Adrenal gland (tissue), 12 donors: ENCODE measurements around the gene MYF6. TPM values are rescaled to one million over a fixed set of nuclear protein-coding genes. Genes with fewer than 3 reads are reported as not detected.

Experiments used
- DNase-seq, 7 donors: peaks; one replicate each; pipeline ENCODE4 v3.0.0-alpha.2; 2019 to 2020
- H3K27ac ChIP-seq, 5 donors: fragments of 200-600 bp; sonication (generic) in 4 of 5; 1 replicate in 3 of 5; 2 replicates in 2 of 5; pipeline versions ENCODE4 v1.5.1 to v1.8.0; 2016 to 2020; ENCODE audit warnings: mild to moderate bottlenecking in 1 of 5
- H3K27me3 ChIP-seq: fragments of 200-600 bp; 2 replicates; pipeline ENCODE4 v1.8.0; 2021
- H3K36me3 ChIP-seq, 2 donors: fragments of 200-600 bp; replicated peaks in 1 of 2; 1 replicate in 1 of 2; 2 replicates in 1 of 2; pipeline versions ENCODE4 v1.5.1 to v1.8.0; 2018 to 2022
- H3K4me1 ChIP-seq, 2 donors: fragments of 200-600 bp; replicated peaks in 1 of 2; 1 replicate in 1 of 2; 2 replicates in 1 of 2; pipeline versions ENCODE4 v1.5.1 to v1.8.0; 2018 to 2021
- H3K4me3 ChIP-seq, 4 donors: fragments of 200-600 bp; sonication (generic) in 3 of 4; one replicate each; pipeline ENCODE4 v1.5.1; 2016 to 2018
- H3K9me3 ChIP-seq, 3 donors: fragments of 200-600 bp; sonication (generic) in 1 of 3; replicated peaks in 1 of 3; 1 replicate in 2 of 3; 2 replicates in 1 of 3; pipeline versions ENCODE4 v1.5.1 to v1.8.0; 2016 to 2021
- CTCF ChIP-seq, 6 experiments: fragments of 450-650 bp in 4 of 6; fragments of 200-600 bp in 2 of 6; sonication (generic) in 1 of 6; IDR thresholded peaks; 1 replicate in 5 of 6; 2 replicates in 1 of 6; pipeline versions ENCODE4 v1.5.1 to v1.8.0; 2016 to 2021; ENCODE audit warnings: antibody characterized with exemption in 6 of 6, mild to moderate bottlenecking in 2 of 6, moderate library complexity in 1 of 6
- POLR2A ChIP-seq, 2 donors: fragments of 450-650 bp; IDR thresholded peaks; one replicate each; pipeline ENCODE4 v1.6.1; 2017; ENCODE audit warnings: antibody characterized with exemption in 2 of 2, mild to moderate bottlenecking in 2 of 2, moderate library complexity in 1 of 2
- WGBS, 4 donors: extraction: QIAGEN DNeasy Blood & Tissue Kit in 2 of 4; methylation state at CpG; one replicate each; pipeline versions ENCODE4 v1.1.5 to v1.1.7; 2013 to 2017; 5-methylcytosine and 5-hydroxymethylcytosine counted together
- intact Hi-C, 2 donors: fragments of 100-400 bp; cut with DNase I; formaldehyde crosslinking; loops; one replicate each; pipeline versions ENCODE4 v1.14.1 to v1.15.0; 2022 to 2023
- polyA plus RNA-seq, 3 donors: library from polyadenylated mRNA; stranded (reverse); fragments of 200-250 nt in 2 of 3; fragments of 350-450 nt in 1 of 3; fragmentation: Illumina TruSeq in 1 of 3; extraction: RNeasy Lipid Tissue Mini Kit (QIAGEN cat#74804) in 1 of 3; gene quantifications; one replicate each; pipeline ENCODE4 v1.2.3, GENCODE V29; 2013 to 2014
- total RNA-seq, 9 donors: library from RNA; depleted of rRNA in 4 of 9; stranded (reverse); fragments of >200 nt in 4 of 9; fragments of 120-200 nt in 1 of 9; fragmentation: NEBNext Ultra II Directional in 1 of 9; extraction: Animal tissue kit (Norgen Biotek cat#: 25700) in 1 of 9; gene quantifications; one replicate each; pipeline versions ENCODE4 v1.1.0 to v1.2.4, GENCODE V29; 2013 to 2023
- donor health status: healthy with polysubstance abuse.
- donor health status: Bipolar disorder and iron deficiency.
- donor health status: DM: yes; HTN: yes; CAD: no.
- donor health status: DM: no; HTN: no; CAD: no.
- donor health status: DM: no; HTN: no; CAD: no.
- donor health status: DM: yes; HTN: yes; CAD: no.

Gene MYF6
- total and polyA plus RNA-seq, 12 donors: 0.10 to 0.51 TPM; not detected in 10

GRCh38 chr12:80747800-80748199 lies 40.4 kb downstream of the MYF6 start:
- Histone ChIP-seq H3K4me1 (no peaks in the 10 kb centered on the region), H3K27me3 (no peaks in the 10 kb centered on the region), H3K4me3 (no peak overlapping the region), H3K36me3 (no peaks in the 10 kb centered on the region), H3K27ac (no peak overlapping the region), H3K9me3 (no peaks in the 10 kb centered on the region)
- 44 to 64% (median 58%) methylated on average over 2 of the region's 2 CpGs for WGBS, 4 donors
- intact Hi-C loops: no loop called here
- TF ChIP-seq POLR2A (IDR thresholded peaks at IDR 0.05) (no peak), CTCF (IDR thresholded peaks at IDR 0.05) (no peak)
- DNase-seq: no peak

- no peaks in the 10 kb centered on the region for H3K9me3 ChIP-seq
- WGBS, 4 donors: 52 to 66% (median 58%) methylated on average over 2 of the region's 2 CpGs
- H3K36me3 ChIP-seq: no peaks in the 10 kb centered on the region
- TF ChIP-seq POLR2A (IDR thresholded peaks at IDR 0.05) (no peak), CTCF (IDR thresholded peaks at IDR 0.05) (no peak)
- no peak for DNase-seq
- intact Hi-C loops: no loop called here
- H3K4me3 ChIP-seq: no peak overlapping the region
- no peaks in the 10 kb centered on the region for H3K4me1 ChIP-seq
- H3K27ac ChIP-seq: no peak overlapping the region
- no peaks in the 10 kb centered on the region for H3K27me3 ChIP-seq
Measured at GRCh38 chr12:80749456-80749855, 42.0 kb downstream of the MYF6 start.

GRCh38 chr12:80752464-80752863 lies 45.0 kb downstream of the MYF6 start:
- Histone ChIP-seq H3K4me1 (no peaks in the 10 kb centered on the region), H3K27me3 (no peaks in the 10 kb centered on the region), H3K9me3 (no peaks in the 10 kb centered on the region), H3K36me3 (no peaks in the 10 kb centered on the region), H3K4me3 (no peak overlapping the region), H3K27ac (no peak overlapping the region)
- TF ChIP-seq POLR2A (IDR thresholded peaks at IDR 0.05): no peak
- no peak for TF ChIP-seq CTCF (IDR thresholded peaks at IDR 0.05)
- intact Hi-C loops: no loop called here
- no peak for DNase-seq

- intact Hi-C loops: no loop called here
- DNase-seq: no peak
Measured at GRCh38 chr12:80754274-80754673, 46.8 kb downstream of the MYF6 start.

More at GRCh38 chr12:80754274-80754673, 46.8 kb downstream of the MYF6 start:
- no peaks in the 10 kb centered on the region for H3K27me3 ChIP-seq
- H3K36me3 ChIP-seq: no peaks in the 10 kb centered on the region
- H3K4me3 ChIP-seq: no peak overlapping the region
- H3K9me3 ChIP-seq: no peaks in the 10 kb centered on the region
- H3K4me1 ChIP-seq: no peaks in the 10 kb centered on the region
- 75 to 83% (median 77%) methylated on average over 3 of the region's 3 CpGs for WGBS, 4 donors
- no peak overlapping the region for H3K27ac ChIP-seq
- no peak for TF ChIP-seq POLR2A (IDR thresholded peaks at IDR 0.05)
- no peak for TF ChIP-seq CTCF (IDR thresholded peaks at IDR 0.05)
